Thoracic aorta (tissue), 2 donors: ENCODE measurements around the gene MED27. TPM values are rescaled to one million over a fixed set of nuclear protein-coding genes. Genes with fewer than 3 reads are reported as not detected.

Experiments used
- ATAC-seq: fragments of 150-250 bp; one replicate; pipeline ENCODE4 v1.8.0; 2017; ENCODE audit warnings: low read depth; ENCODE audit not compliant: insufficient number of reproducible peaks, low FRiP score
- DNase-seq: peaks from one replicate; pipeline ENCODE4 v3.0.0-alpha.2; 2020; ENCODE audit warnings: low spot score
- H3K27ac ChIP-seq, 2 donors: fragments of 200-600 bp; sonication (generic); 1 replicate in 1 of 2; 2 replicates in 1 of 2; pipeline ENCODE4 v1.5.1; 2016; ENCODE audit warnings: mild to moderate bottlenecking in 2 of 2, moderate library complexity in 2 of 2
- H3K27me3 ChIP-seq: fragments of 200-600 bp; sonication (generic); replicated peaks from 2 replicates; pipeline ENCODE4 v1.6.0; 2016; ENCODE audit warnings: mild to moderate bottlenecking; ENCODE audit not compliant: insufficient read depth
- H3K36me3 ChIP-seq: fragments of 200-600 bp; sonication (generic); one replicate; pipeline ENCODE4 v1.5.1; 2016
- H3K4me1 ChIP-seq, 2 donors: fragments of 200-600 bp; sonication (generic); 1 replicate in 1 of 2; 2 replicates in 1 of 2; pipeline versions ENCODE4 v1.5.1 to v1.6.0; 2016; ENCODE audit warnings: low read depth in 2 of 2, mild to moderate bottlenecking in 1 of 2; ENCODE audit not compliant: control insufficient read depth in 1 of 2
- H3K4me3 ChIP-seq: fragments of 200-600 bp; sonication (generic); 2 replicates; pipeline ENCODE4 v1.5.1; 2016; ENCODE audit warnings: mild to moderate bottlenecking
- H3K9me3 ChIP-seq: fragments of 200-600 bp; sonication (generic); 2 replicates; pipeline ENCODE4 v1.5.1; 2016
- CTCF ChIP-seq: fragments of 200-600 bp; sonication (generic); IDR thresholded peaks from one replicate; pipeline ENCODE4 v1.5.1; 2019; ENCODE audit warnings: antibody characterized with exemption
- total RNA-seq, 2 donors: library from RNA; depleted of rRNA; stranded (reverse); fragments of >200 nt; gene quantifications; one replicate each; pipeline versions ENCODE4 v1.1.0 to v1.2.3, GENCODE V29; 2016

Gene MED27
- total RNA-seq, 2 donors from 2014 or later: 19.3 to 26.5 TPM

- Histone ChIP-seq H3K36me3 (peaks cover 12% of the 10 kb centered on the region), H3K27ac (no peak overlapping the region), H3K27me3 (no peaks in the 10 kb centered on the region), H3K9me3 (no peaks in the 10 kb centered on the region), H3K4me1 (no peaks in the 10 kb centered on the region), H3K4me3 (no peak overlapping the region)
- no peak for TF ChIP-seq CTCF
- DNase-seq (no peak), ATAC-seq (no peak)
Measured at GRCh38 chr9:131879911-131880290, 199.8 kb downstream of the MED27 start.

- ATAC-seq: no peak
- Histone ChIP-seq H3K27ac (no peak overlapping the region), H3K27me3 (no peaks in the 10 kb centered on the region), H3K4me3 (no peak overlapping the region), H3K9me3 (no peaks in the 10 kb centered on the region), H3K36me3 (peaks cover 13% of the 10 kb centered on the region), H3K4me1 (no peaks in the 10 kb centered on the region)
- DNase-seq: no peak
- TF ChIP-seq CTCF: no peak
Measured at GRCh38 chr9:131879181-131879910, 200.3 kb downstream of the MED27 start.

- no peak for TF ChIP-seq CTCF
Measured at GRCh38 chr9:131876486-131876885, 203.2 kb downstream of the MED27 start.

GRCh38 chr9:131875828-131876485 lies 203.7 kb downstream of the MED27 start:
- no peak for TF ChIP-seq CTCF
- H3K4me3 ChIP-seq: no peak overlapping the region
- DNase-seq (no peak), ATAC-seq (no peak)
- peaks cover 3% of the 10 kb centered on the region for H3K36me3 ChIP-seq
- H3K4me1 ChIP-seq: no peaks in the 10 kb centered on the region
- no peaks in the 10 kb centered on the region for H3K27me3 ChIP-seq
- H3K9me3 ChIP-seq: no peaks in the 10 kb centered on the region
- no peak overlapping the region for H3K27ac ChIP-seq

More at GRCh38 chr9:131876486-131876885, 203.2 kb downstream of the MED27 start:
- no peak for ATAC-seq
- Histone ChIP-seq H3K36me3 (peaks cover 3% of the 10 kb centered on the region), H3K4me3 (no peak overlapping the region), H3K9me3 (no peaks in the 10 kb centered on the region), H3K4me1 (no peaks in the 10 kb centered on the region), H3K27ac (no peak overlapping the region), H3K27me3 (no peaks in the 10 kb centered on the region)
- no peak for DNase-seq

- H3K9me3 ChIP-seq: no peaks in the 10 kb centered on the region
- H3K27ac ChIP-seq: no peak overlapping the region
- no peak for TF ChIP-seq CTCF
- peaks cover 3% of the 10 kb centered on the region for H3K36me3 ChIP-seq
- H3K27me3 ChIP-seq: no peaks in the 10 kb centered on the region
- no peak for DNase-seq
- no peak for ATAC-seq
- no peaks in the 10 kb centered on the region for H3K4me1 ChIP-seq
- H3K4me3 ChIP-seq: no peak overlapping the region
Measured at GRCh38 chr9:131874916-131875670, 204.6 kb downstream of the MED27 start.
